GM19397 (cell line): Measurements from ENCODE around the gene UGT1A3.
"Not testable (repeated sequence)": the region's sequence is repeated elsewhere in the genome, so short reads cannot be mapped to it uniquely, and the experiment has no call there.

Experiments used
- ATAC-seq: cut with Tn5 transposase; IDR thresholded peaks from one replicate; pipeline ENCODE4 v1.9.1; 2021; ENCODE audit warnings: mild to moderate bottlenecking, moderate library complexity; ENCODE audit not compliant: unreplicated experiment

The UGT1A3 gene

GRCh38 chr2:233707940-233708644 is 20.8 kb upstream of the UGT1A3 start:
- no peak for ATAC-seq

GRCh38 chr2:233708942-233709341 is 19.9 kb upstream of the UGT1A3 start:
- no peak for ATAC-seq

GRCh38 chr2:233711312-233712008 is 17.4 kb upstream of the UGT1A3 start:
- ATAC-seq: no peak

- no peak for ATAC-seq
These were observed 16.1 kb upstream of the UGT1A3 start, which contains the start of gene UGT1A5 for GRCh38 chr2:233712611-233713261. Gene UGT1A5 (plus strand): TSS chr2:233712907. CDS start chr2:233712992, 85 bp downstream.

- ATAC-seq: no peak
These were observed 15.6 kb upstream of the UGT1A3 start for GRCh38 chr2:233713262-233713615.

GRCh38 chr2:233714121-233714520 is 14.7 kb upstream of the UGT1A3 start:
- no peak for ATAC-seq

- ATAC-seq: no peak
These were observed 10.3 kb upstream of the UGT1A3 start, which contains the start of gene UGT1A4 for GRCh38 chr2:233718552-233718951. Gene UGT1A4 (plus strand): TSS chr2:233718736. CDS start chr2:233718821, 85 bp downstream.

- ATAC-seq: not testable (repeated sequence)
These were observed 8.2 kb downstream of the UGT1A3 start for GRCh38 chr2:233736868-233737653.

GRCh38 chr2:233740870-233741269 is 12.0 kb downstream of the UGT1A3 start:
- ATAC-seq: no peak

- ATAC-seq: no peak
These were observed 14.8 kb downstream of the UGT1A3 start for GRCh38 chr2:233743464-233744259.

GRCh38 chr2:233745073-233745755 is 16.4 kb downstream of the UGT1A3 start:
- ATAC-seq: no peak

GRCh38 chr2:233745838-233746237 is 17.0 kb downstream of the UGT1A3 start:
- not testable (repeated sequence) for ATAC-seq

GRCh38 chr2:233746475-233747282 is 17.8 kb downstream of the UGT1A3 start:
- ATAC-seq: no peak

GRCh38 chr2:233747283-233747544 is 18.4 kb downstream of the UGT1A3 start:
- ATAC-seq: no peak

GRCh38 chr2:233750689-233751088 is 21.8 kb downstream of the UGT1A3 start:
- ATAC-seq: not testable (repeated sequence)

- not testable (repeated sequence) for ATAC-seq
These were observed 22.6 kb downstream of the UGT1A3 start for GRCh38 chr2:233751212-233752009.

- ATAC-seq: no peak
These were observed 26.2 kb downstream of the UGT1A3 start for GRCh38 chr2:233754872-233755611.
